Daoy (cell line): Measurements from ENCODE around the gene PICK1. TPM values are rescaled to one million over a fixed set of nuclear protein-coding genes. Genes with fewer than 3 reads are reported as not detected.
A peak's percentile ranks its signal among the peaks of the same experiment; 100 is the strongest.
"Not testable (repeated sequence)": the region's sequence is repeated elsewhere in the genome, so short reads cannot be mapped to it uniquely, and the experiment has no call there.

ENCODE experiments used
- DNase-seq: peaks from one replicate; pipeline ENCODE4 v3.0.0-alpha.2; 2015; ENCODE audit warnings: low read depth
- total RNA-seq: library from RNA; depleted of rRNA; stranded (reverse); fragments of >200 nt; shearing (Covaris generic); gene quantifications from 2 replicates; pipeline ENCODE4 v1.2.3, GENCODE V29; 2014; rRNA removed

PICK1 gene
- total RNA-seq, 1 experiment from 2014 or later, result 19.4 TPM

DNA sequence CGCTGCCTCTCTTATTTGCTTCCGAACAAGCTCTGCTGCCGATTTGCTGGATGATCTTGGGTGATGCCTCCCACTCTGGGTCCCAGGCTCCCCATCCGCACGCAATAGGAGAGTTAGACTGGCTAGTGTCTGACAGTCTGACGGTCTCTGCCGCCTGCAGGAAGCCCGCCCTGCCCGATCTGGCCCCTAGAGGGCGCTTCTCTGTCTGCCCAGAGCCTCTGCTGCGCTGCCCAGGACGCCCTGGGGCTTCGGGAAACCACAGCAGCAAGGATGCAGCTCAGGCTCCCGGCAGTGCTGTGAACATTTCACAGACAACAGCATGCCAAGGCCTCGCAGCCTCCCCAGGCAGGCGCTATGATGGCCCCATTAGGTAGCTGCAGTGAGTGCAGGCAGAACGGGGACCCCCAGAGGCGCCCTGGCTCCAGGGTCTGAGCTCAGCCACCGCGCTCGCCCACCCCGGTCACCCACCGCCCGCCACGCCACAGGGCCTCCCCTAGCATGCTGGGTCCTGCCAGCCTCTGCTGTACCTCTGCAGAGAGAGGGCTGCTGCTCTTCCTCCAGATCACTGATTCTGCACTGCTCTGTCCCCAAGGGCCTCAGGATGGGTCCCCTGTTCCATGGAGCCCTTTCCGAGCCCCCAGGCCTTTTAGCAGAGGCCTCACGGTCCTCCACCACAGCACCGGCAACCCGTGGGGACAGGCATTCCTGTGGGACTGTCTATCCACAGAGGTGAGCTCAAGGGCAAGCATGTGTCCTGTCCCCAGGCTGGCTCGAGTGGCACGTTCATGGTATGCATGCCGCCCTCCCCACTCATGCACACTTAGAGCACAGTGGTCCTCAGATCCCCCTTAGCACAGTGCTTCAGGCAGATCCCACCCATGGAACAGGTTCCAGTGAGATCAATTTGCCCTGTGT is 57.5 kb downstream of the PICK1 start:
- peak; percentile 82 for DNase-seq

- DNase-seq, result no peak
Observed at GRCh38 chr22:38115423-38116205, 58.4 kb downstream of the PICK1 start.

- DNase-seq, result not testable (repeated sequence)
Observed at GRCh38 chr22:38117556-38117955, 60.4 kb downstream of the PICK1 start.

- DNase-seq, result no peak
Observed at GRCh38 chr22:38118182-38118581, 61.0 kb downstream of the PICK1 start.

GRCh38 chr22:38118747-38119146 is 61.5 kb downstream of the PICK1 start:
- not testable (repeated sequence) for DNase-seq

DNA sequence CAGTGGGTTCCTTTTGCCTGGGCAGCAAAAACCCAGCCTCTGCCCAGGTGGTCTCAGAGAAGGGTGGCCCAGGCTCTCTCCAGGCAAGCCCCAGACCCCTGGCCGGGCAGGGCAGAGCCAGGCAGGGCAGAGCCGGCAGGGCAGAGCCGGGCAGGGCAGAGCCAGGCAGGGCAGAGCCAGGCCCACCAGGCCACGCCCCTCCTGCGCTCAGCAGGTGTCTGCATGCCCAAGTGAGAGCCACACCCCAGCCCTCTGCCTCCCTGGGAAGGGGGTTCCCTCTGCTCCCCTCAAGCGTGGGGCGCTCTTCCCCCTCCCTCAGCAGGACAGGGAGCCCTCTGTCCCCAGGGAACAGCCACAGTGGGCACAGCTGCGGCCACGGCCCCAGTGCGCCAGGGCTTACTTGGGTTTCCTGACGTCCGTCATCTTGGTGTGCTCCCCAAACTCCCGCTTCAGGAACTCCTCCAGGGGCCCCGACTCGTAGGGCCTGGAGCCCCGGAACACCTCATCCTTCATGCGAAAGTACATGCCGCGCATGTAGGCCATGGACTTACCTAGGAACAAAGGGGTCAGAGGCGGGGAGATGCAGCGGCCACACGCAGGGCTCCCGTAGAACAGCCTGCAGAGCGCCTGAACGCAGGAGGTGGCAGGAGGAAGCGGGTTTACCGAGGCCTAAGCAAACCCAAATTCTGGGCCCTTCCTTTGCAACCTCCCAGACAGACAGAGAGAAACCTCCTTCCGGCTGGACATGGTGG is 63.3 kb downstream of the PICK1 start:
- DNase-seq, result no peak

- DNase-seq, result no peak
Observed at GRCh38 chr22:38122616-38123015, 65.4 kb downstream of the PICK1 start.

- no peak for DNase-seq
Observed at GRCh38 chr22:38124236-38124974, 67.2 kb downstream of the PICK1 start.

GRCh38 chr22:38125038-38125610 is 67.9 kb downstream of the PICK1 start:
- DNase-seq, result no peak

Other genes starting within 250 kb of the PICK1 start
- gene GCAT, start 249.5 kb upstream of the PICK1 start, total RNA-seq, result 44.5 and 44.9 TPM in 2 replicates
- not detected in 2 replicates for gene GALR3, start 234.0 kb upstream of the PICK1 start, total RNA-seq
- 59.8 and 64.7 TPM in 2 replicates for gene ANKRD54, start 213.1 kb upstream of the PICK1 start, total RNA-seq
- 288 and 343 TPM in 2 replicates for gene EIF3L, start 208.0 kb upstream of the PICK1 start, total RNA-seq
- gene MICALL1, start 151.1 kb upstream of the PICK1 start, total RNA-seq, result 22.2 and 33.6 TPM in 2 replicates
- gene C22orf23, start 103.8 kb upstream of the PICK1 start, total RNA-seq, result 3.4 TPM in 1 of 2 replicates, not detected in the other
- gene POLR2F, start 103.7 kb upstream of the PICK1 start, total RNA-seq, result 138 and 183 TPM in 2 replicates
- not detected in 2 replicates for gene SOX10, start 72.8 kb upstream of the PICK1 start, total RNA-seq
- gene SLC16A8, start 26.8 kb downstream of the PICK1 start, total RNA-seq, result not detected in 2 replicates
- gene BAIAP2L2, start 53.3 kb downstream of the PICK1 start, total RNA-seq, result 16.2 and 16.8 TPM in 2 replicates
- gene PLA2G6, start 124.4 kb downstream of the PICK1 start, total RNA-seq, result 2.8 and 3.9 TPM in 2 replicates
- 42.0 and 54.1 TPM in 2 replicates for gene MAFF, start 144.6 kb downstream of the PICK1 start, total RNA-seq
- gene TMEM184B, start 215.6 kb downstream of the PICK1 start, total RNA-seq, result 9.7 and 12.8 TPM in 2 replicates